Measurements from ENCODE around the gene TUFT1. TPM values are rescaled to one million over a fixed set of nuclear protein-coding genes. Genes with fewer than 3 reads are reported as not detected.
A peak's percentile ranks its signal among the peaks of the same experiment; 100 is the strongest.

TUFT1 gene
- total and polyA plus RNA-seq, 2 donors from 2014 or later: 8.9 to 12.9 TPM

- H3K4me3 ChIP-seq (ENCODE audit: low read length in 3 of 3): peak overlapping the region in 2 of 3 donors; percentile 67 to 72
- DNase-seq (peak in 2 of 5 donors; percentile 9 to 50), FAIRE-seq (no peak)
- H3K27me3 ChIP-seq (ENCODE audit: control insufficient read depth, insufficient read depth, low read length): peaks cover 6% of the 10 kb centered on the region
- H3K9me3 ChIP-seq (ENCODE audit: control insufficient read depth in 2 of 3, insufficient read depth in 1 of 3, low read length in 3 of 3): no peaks in the 10 kb centered on the region
- H3K9ac ChIP-seq (ENCODE audit: low read length in 3 of 3): peak overlapping the region in 2 of 3 donors; percentile 81 to 89
- H3K36me3 ChIP-seq (ENCODE audit: control insufficient read depth in 2 of 3, insufficient read depth in 3 of 3, low read length in 3 of 3): no peaks in the 10 kb centered on the region
- intact Hi-C loops (cut with DNase I): no loop called here
- peaks cover 2 to 32% (median 13%) of the 10 kb centered on the region in 3 donors for H3K4me1 ChIP-seq (ENCODE audit: control insufficient read depth in 2 of 3, insufficient read depth in 2 of 3, low read depth in 1 of 3, low read length in 3 of 3)
- peak overlapping the region; percentile 80 to 86 for H3K27ac ChIP-seq (ENCODE audit: low read depth in 2 of 2, low read length in 2 of 2)
- TF ChIP-seq, protein P1, sequence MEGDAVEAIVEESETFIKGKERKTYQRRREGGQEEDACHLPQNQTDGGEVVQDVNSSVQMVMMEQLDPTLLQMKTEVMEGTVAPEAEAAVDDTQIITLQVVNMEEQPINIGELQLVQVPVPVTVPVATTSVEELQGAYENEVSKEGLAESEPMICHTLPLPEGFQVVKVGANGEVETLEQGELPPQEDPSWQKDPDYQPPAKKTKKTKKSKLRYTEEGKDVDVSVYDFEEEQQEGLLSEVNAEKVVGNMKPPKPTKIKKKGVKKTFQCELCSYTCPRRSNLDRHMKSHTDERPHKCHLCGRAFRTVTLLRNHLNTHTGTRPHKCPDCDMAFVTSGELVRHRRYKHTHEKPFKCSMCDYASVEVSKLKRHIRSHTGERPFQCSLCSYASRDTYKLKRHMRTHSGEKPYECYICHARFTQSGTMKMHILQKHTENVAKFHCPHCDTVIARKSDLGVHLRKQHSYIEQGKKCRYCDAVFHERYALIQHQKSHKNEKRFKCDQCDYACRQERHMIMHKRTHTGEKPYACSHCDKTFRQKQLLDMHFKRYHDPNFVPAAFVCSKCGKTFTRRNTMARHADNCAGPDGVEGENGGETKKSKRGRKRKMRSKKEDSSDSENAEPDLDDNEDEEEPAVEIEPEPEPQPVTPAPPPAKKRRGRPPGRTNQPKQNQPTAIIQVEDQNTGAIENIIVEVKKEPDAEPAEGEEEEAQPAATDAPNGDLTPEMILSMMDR (IDR thresholded peaks at IDR 0.05; ENCODE audit: borderline replicate concordance, extremely low read depth, insufficient read depth): no peak
Measured at GRCh38 chr1:151512326-151512725, 27.8 kb upstream of the TUFT1 start.

DNA sequence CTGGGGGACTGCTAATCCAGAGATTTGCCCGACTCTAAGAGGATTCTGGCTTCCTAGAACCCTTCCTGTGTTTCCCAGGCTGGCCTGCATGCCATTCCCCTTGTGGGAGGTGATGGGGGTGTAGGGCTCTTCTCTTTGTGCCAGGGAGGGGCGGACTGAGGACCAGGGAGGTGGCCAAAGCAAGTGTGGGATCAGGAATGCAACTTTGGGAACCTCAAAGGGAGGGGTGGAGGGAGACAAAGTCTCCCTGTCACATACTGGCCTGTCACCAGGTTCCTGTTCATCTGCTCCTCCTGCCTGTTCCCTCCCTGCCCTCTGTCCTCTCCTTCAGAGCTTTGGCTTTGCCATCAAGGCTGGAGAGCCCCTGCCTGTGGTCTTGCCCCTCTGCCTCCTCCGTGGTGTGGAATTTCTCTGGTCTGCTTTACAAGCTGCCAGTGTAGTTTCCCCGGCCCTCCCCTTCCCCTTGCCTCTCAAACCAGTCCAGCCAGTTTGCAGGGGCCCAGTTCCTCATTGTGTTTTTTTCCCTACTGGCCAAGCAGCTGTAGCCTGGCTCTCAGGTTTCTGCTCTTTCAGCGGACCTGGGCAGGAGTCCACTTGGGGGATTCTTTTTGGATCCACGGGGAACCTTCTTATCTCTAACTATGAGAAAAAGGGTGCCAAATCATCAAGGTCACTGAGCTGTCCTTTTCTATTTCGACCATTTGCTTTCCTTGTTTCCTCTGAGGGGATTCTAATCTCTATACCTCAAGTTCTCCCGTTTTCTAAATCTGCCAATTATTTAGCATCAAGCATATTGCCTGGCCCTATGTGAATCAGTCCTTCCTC, 27.1 kb upstream of the TUFT1 start:
- FAIRE-seq: no peak
- Histone ChIP-seq H3K9me3 (ENCODE audit: control insufficient read depth in 2 of 3, insufficient read depth in 1 of 3, low read length in 3 of 3) (no peaks in the 10 kb centered on the region), H3K9ac (ENCODE audit: low read length in 3 of 3) (peak overlapping the region in 2 of 3 donors; percentile 81 to 89), H3K4me3 (ENCODE audit: low read length in 3 of 3) (peak overlapping the region; percentile 44 to 72 (median 67)), H3K36me3 (ENCODE audit: control insufficient read depth in 2 of 3, insufficient read depth in 3 of 3, low read length in 3 of 3) (no peaks in the 10 kb centered on the region), H3K4me1 (ENCODE audit: control insufficient read depth in 2 of 3, insufficient read depth in 2 of 3, low read depth in 1 of 3, low read length in 3 of 3) (peaks cover 2 to 32% (median 13%) of the 10 kb centered on the region in 3 donors), H3K27me3 (ENCODE audit: control insufficient read depth, insufficient read depth, low read length) (peaks cover 6% of the 10 kb centered on the region), H3K27ac (ENCODE audit: low read depth in 2 of 2, low read length in 2 of 2) (peak overlapping the region; percentile 80 to 86)
- DNase-seq: peak; percentile 77 to 83 (median 80)
- intact Hi-C loops (cut with DNase I): no loop called here
- TF ChIP-seq, protein P1 (IDR thresholded peaks at IDR 0.05; ENCODE audit: borderline replicate concordance, extremely low read depth, insufficient read depth): no peak

- intact Hi-C loops (cut with DNase I): no loop called here
- peak overlapping the region; percentile 80 to 86 for H3K27ac ChIP-seq (ENCODE audit: low read depth in 2 of 2, low read length in 2 of 2)
- H3K4me3 ChIP-seq (ENCODE audit: low read length in 3 of 3): peak overlapping the region in 2 of 3 donors; percentile 31 to 72
- DNase-seq: peak; percentile 69 to 90 (median 77)
- H3K9ac ChIP-seq (ENCODE audit: low read length in 3 of 3): peak overlapping the region in 1 of 3 donors; percentile 89
- peaks cover 2 to 32% (median 13%) of the 10 kb centered on the region in 3 donors for H3K4me1 ChIP-seq (ENCODE audit: control insufficient read depth in 2 of 3, insufficient read depth in 2 of 3, low read depth in 1 of 3, low read length in 3 of 3)
- FAIRE-seq: no peak
- H3K36me3 ChIP-seq (ENCODE audit: control insufficient read depth in 2 of 3, insufficient read depth in 3 of 3, low read length in 3 of 3): peaks cover 0 to 1% (median 0%) of the 10 kb centered on the region in 3 donors
- H3K27me3 ChIP-seq (ENCODE audit: control insufficient read depth, insufficient read depth, low read length): peaks cover 6% of the 10 kb centered on the region
- no peaks in the 10 kb centered on the region for H3K9me3 ChIP-seq (ENCODE audit: control insufficient read depth in 2 of 3, insufficient read depth in 1 of 3, low read length in 3 of 3)
- TF ChIP-seq, protein P1 (IDR thresholded peaks at IDR 0.05; ENCODE audit: borderline replicate concordance, extremely low read depth, insufficient read depth): no peak
Measured at GRCh38 chr1:151513626-151514121, 26.4 kb upstream of the TUFT1 start.
